HepG2 (cell line): ENCODE measurements around the gene SLC43A1. TPM values are rescaled to one million over a fixed set of nuclear protein-coding genes. Genes with fewer than 3 reads are reported as not detected.

Source experiments
- ATAC-seq: fragments of 200-7000 bp; cut with Tn5 transposase; 3 replicates; pipeline ENCODE4 v1.9.1; 2020; ENCODE audit warnings: mild to moderate bottlenecking, moderate library complexity
- BruUV-seq: library from RNA; stranded (reverse); fragments of 400-500 nt; replicated peaks from 2 replicates; lab custom pipeline; 2021; lab: Mats Ljungman, UMichigan
- CTCF ChIA-PET: fragments of 300-600 bp; formaldehyde crosslinking; extraction: SDS; loops from one replicate; lab custom pipeline; 2021; ENCODE audit warnings: low total read pairs, inconsistent platforms, low intra/inter-chr PET ratio; lab: Yijun Ruan, JAX
- POLR2A ChIA-PET: fragments of 350-600 bp; sonication (Branson Sonifier 250); formaldehyde crosslinking; loops from one replicate; lab custom pipeline; 2020; ENCODE audit warnings: antibody characterized with exemption, inconsistent platforms; lab: Yijun Ruan, JAX
- DNase-seq: peaks from one replicate; pipeline ENCODE4 v3.0.0-alpha.2; 2015; ENCODE audit warnings: low spot score
- FAIRE-seq: peaks from 3 replicates; lab custom pipeline; 2011; peaks lifted over from hg19 to GRCh38; lab: Jason Lieb, UNC
- H2AFZ ChIP-seq: one replicate; pipeline ENCODE4 v1.6.1; 2011; ENCODE audit warnings: low read length, inconsistent platforms
- H3K27ac ChIP-seq: fragments of 300-600 bp; 3 replicates; pipeline ENCODE4 v1.8.0; 2011; ENCODE audit warnings: mixed run types, mild to moderate bottlenecking, mixed read lengths, low read length, inconsistent platforms; ENCODE audit not compliant: insufficient read depth; ENCODE audit errors: extremely low read length
- H3K27me3 ChIP-seq, 2 experiments: fragments of 200-600 bp in 1 of 2; 2 replicates in 1 of 2; 3 replicates in 1 of 2; pipeline versions ENCODE4 v1.6.0 to v1.8.0; 2011; ENCODE audit warnings: low read length in 2 of 2, mild to moderate bottlenecking in 2 of 2, moderate library complexity in 2 of 2, inconsistent platforms in 1 of 2; ENCODE audit not compliant: insufficient read depth in 2 of 2, control insufficient read depth in 1 of 2
- H3K36me3 ChIP-seq, 2 experiments: fragments of 200-600 bp in 1 of 2; replicated peaks in 1 of 2; 2 replicates in 1 of 2; 3 replicates in 1 of 2; pipeline versions ENCODE4 v1.5.1 to v1.8.0; 2011; ENCODE audit warnings: low read length in 2 of 2, inconsistent platforms in 1 of 2; ENCODE audit not compliant: insufficient read depth in 2 of 2, control insufficient read depth in 1 of 2
- H3K4me1 ChIP-seq: 2 replicates; pipeline ENCODE4 v1.5.1; 2012; ENCODE audit warnings: low read length, inconsistent platforms; ENCODE audit not compliant: insufficient read depth
- H3K4me2 ChIP-seq: 2 replicates; pipeline ENCODE4 v1.6.0; 2011; ENCODE audit warnings: low read depth, low read length, inconsistent platforms
- H3K4me3 ChIP-seq, 3 experiments: fragments of 200-600 bp in 1 of 3; sonication (generic), shearing (Covaris generic) in 1 of 3; replicated peaks in 1 of 3; 2 replicates each; pipeline ENCODE4 v1.5.1; 2011 to 2016; ENCODE audit warnings: low read length in 3 of 3, inconsistent platforms in 2 of 3, low read depth in 2 of 3, mild to moderate bottlenecking in 2 of 3, control low read depth in 1 of 3, mixed read lengths in 1 of 3; ENCODE audit not compliant: insufficient read depth in 1 of 3
- H3K79me2 ChIP-seq: one replicate; pipeline ENCODE4 v1.6.1; 2011; ENCODE audit warnings: low read length, inconsistent platforms; ENCODE audit not compliant: insufficient read depth
- H3K9ac ChIP-seq: 2 replicates; pipeline ENCODE4 v1.6.0; 2011; ENCODE audit warnings: mild to moderate bottlenecking, low read depth, low read length, inconsistent platforms; ENCODE audit not compliant: insufficient read depth
- H3K9me3 ChIP-seq: 2 replicates; pipeline ENCODE4 v1.5.1; 2012; ENCODE audit warnings: mild to moderate bottlenecking, low read length
- H4K20me1 ChIP-seq: 2 replicates; pipeline ENCODE4 v1.6.0; 2011; ENCODE audit warnings: inconsistent platforms, mild to moderate bottlenecking, low read length, moderate library complexity; ENCODE audit not compliant: insufficient read depth
- CBX1 ChIP-seq: IDR thresholded peaks from one replicate; pipeline ENCODE4 v1.6.1; 2016; ENCODE audit warnings: antibody characterized with exemption, low read depth
- CHCHD3 ChIP-seq: sonication (generic); formaldehyde crosslinking; IDR thresholded peaks from 2 replicates; pipeline ENCODE4 v1.8.0; 2022; ENCODE audit warnings: mild to moderate bottlenecking, missing genetic modification reagents, moderate library complexity
- FOXO1 ChIP-seq: sonication (generic); formaldehyde crosslinking; IDR thresholded peaks from 2 replicates; pipeline ENCODE4 v1.4.0; 2020; ENCODE audit warnings: missing genetic modification reagents
- KLF6 ChIP-seq: IDR thresholded peaks from 2 replicates; pipeline ENCODE4 v1.8.0; 2016; ENCODE audit warnings: missing biosample characterization, missing genetic modification reagents
- RBM22 ChIP-seq: fragments of 200-400 bp; formaldehyde crosslinking; optimal IDR thresholded peaks from 2 replicates; pipeline ENCODE3; 2017; ENCODE audit warnings: mild to moderate bottlenecking, low read length, moderate library complexity
- SAFB2 ChIP-seq: sonication (generic); formaldehyde crosslinking; IDR thresholded peaks from 2 replicates; pipeline ENCODE4 v1.5.1; 2020; ENCODE audit warnings: missing genetic modification reagents, low read depth, mild to moderate bottlenecking, borderline replicate concordance
- ZNF629 ChIP-seq: sonication (generic); formaldehyde crosslinking; conservative IDR thresholded peaks from 2 replicates; pipeline ENCODE4 v1.5.0; 2020; ENCODE audit warnings: missing genetic modification reagents
- WGBS: methylation state at CpG from one replicate; pipeline ENCODE4 v1.1.6; 2017; ENCODE audit warnings: low lambda C conversion rate; 5-methylcytosine and 5-hydroxymethylcytosine counted together
- in situ Hi-C: cut with HindIII; loops from 2 replicates; pipeline ENCODE4 v1.10.0; 2017; ENCODE audit warnings: low pct_unique_long_range_greater_than_20kb; ENCODE audit not compliant: extremely low pct_ligation_motif_present
- intact Hi-C: fragments of 100-400 bp; cut with micrococcal nuclease; formaldehyde crosslinking; loops from one replicate; pipeline ENCODE4 v1.10.0; 2022; ENCODE audit not compliant: unreplicated experiment
- polyA plus RNA-seq, 8 experiments: library from polyadenylated mRNA; depleted of rRNA in 3 of 8; stranded (reverse) in 7 of 8; unstranded in 1 of 8; fragments of >200 nt; fragmentation: Illumina TruSeq in 4 of 8; extraction: Trizol in 4 of 8; gene quantifications; 2 replicates each; pipeline versions ENCODE4 v1.2.1 to v1.2.3, GENCODE V29; 2011 to 2016; ENCODE audit warnings: low read depth in 4 of 8, missing spikeins in 1 of 8, mixed read lengths in 1 of 8; ENCODE audit not compliant: insufficient read depth in 1 of 8
- total RNA-seq, 5 experiments: library from RNA; depleted of rRNA; stranded (reverse); fragments of >200 nt; fragmentation: Illumina TruSeq; extraction: Trizol; gene quantifications; 2 replicates each; pipeline ENCODE4 v1.2.3, GENCODE V29; 2016; ENCODE audit warnings: low read depth in 1 of 5
- TF ChIP-seq, protein P1 (sequence below): sonication (generic); formaldehyde crosslinking; IDR thresholded peaks from 2 replicates; pipeline ENCODE4 v1.5.1; 2020; ENCODE audit warnings: mild to moderate bottlenecking, missing genetic modification reagents, moderate library complexity
- TF ChIP-seq, protein P2 (sequence below): IDR thresholded peaks from 2 replicates; pipeline ENCODE4 v1.6.1; 2012; ENCODE audit warnings: inconsistent platforms
- TF ChIP-seq, protein P3 (sequence below): sonication (generic); formaldehyde crosslinking; IDR thresholded peaks from 2 replicates; pipeline ENCODE4 v1.5.0; 2020; ENCODE audit warnings: mild to moderate bottlenecking, missing genetic modification reagents, borderline replicate concordance

The SLC43A1 gene
- total and polyA plus RNA-seq, 2 of the 13 experiments (the other 11 are each of a cell fraction or from before 2014, with no cell fraction given) = 72.3 to 87.6 TPM

DNA sequence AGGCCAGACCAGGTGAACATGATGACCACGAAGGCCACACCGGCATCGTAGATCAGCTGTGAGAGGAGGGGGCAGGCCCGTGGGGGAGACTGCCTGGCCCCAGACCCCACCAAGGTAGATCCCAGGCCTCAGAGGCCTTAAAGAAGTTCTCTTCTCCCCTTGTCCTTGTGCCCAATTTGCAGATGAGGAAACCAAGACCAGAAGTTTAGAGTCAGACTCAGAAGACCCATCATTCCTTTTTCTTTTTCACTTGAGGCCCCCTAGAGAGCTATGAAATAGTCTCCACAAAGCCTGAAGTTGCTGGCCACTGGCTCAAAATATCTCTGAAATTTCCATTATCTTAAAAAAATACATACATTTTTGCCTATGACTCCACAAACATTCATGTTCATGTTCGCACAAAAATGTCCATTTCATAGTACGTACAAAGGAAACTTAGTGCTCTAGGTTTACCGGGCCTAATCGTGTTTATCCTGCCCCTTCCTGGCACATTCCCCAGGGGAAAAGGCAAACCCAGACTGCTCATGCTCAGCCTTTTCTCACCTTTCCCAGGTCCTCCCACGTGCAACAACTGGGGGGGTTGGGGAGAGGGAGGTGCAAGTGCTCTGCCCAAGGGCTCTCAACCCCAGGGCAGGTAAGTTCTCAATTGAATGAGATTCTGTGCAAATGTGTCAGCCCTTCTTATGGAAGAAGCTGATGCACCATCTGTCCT lies 19.2 kb downstream of the SLC43A1 start:
- Histone ChIP-seq H3K9me3 (no peaks in the 10 kb centered on the region), H3K4me3 (no peak overlapping the region), H3K9ac (no peak overlapping the region), H2AFZ (no peak overlapping the region), H3K4me1 (peaks cover 79% of the 10 kb centered on the region)
- BruUV-seq = TSS peak; percentile 22
- WGBS = 80% methylated on average over 9 of the region's 9 CpGs
- intact Hi-C loops (no loop called here), in situ Hi-C loops (no loop called here)
- FAIRE-seq (no peak), ATAC-seq (no peak), DNase-seq (no peak)
- CTCF ChIA-PET = no interaction called here
- TF ChIP-seq ZNF629 (CRISPR knock-in tag) = peak; percentile 59; the same call in 1 of the 2 replicates
- peak; percentile 46 for TF ChIP-seq RBM22
- no peak for TF ChIP-seq FOXO1 (CRISPR knock-in tag)
- peak; percentile 0; the same call in 1 of the 2 replicates for TF ChIP-seq KLF6 (CRISPR knock-in tag)
- 0 out of 2 replicates have a peak, but pooled peaks have one; percentile 50 for TF ChIP-seq SAFB2 (CRISPR knock-in tag)
- TF ChIP-seq, protein P1, sequence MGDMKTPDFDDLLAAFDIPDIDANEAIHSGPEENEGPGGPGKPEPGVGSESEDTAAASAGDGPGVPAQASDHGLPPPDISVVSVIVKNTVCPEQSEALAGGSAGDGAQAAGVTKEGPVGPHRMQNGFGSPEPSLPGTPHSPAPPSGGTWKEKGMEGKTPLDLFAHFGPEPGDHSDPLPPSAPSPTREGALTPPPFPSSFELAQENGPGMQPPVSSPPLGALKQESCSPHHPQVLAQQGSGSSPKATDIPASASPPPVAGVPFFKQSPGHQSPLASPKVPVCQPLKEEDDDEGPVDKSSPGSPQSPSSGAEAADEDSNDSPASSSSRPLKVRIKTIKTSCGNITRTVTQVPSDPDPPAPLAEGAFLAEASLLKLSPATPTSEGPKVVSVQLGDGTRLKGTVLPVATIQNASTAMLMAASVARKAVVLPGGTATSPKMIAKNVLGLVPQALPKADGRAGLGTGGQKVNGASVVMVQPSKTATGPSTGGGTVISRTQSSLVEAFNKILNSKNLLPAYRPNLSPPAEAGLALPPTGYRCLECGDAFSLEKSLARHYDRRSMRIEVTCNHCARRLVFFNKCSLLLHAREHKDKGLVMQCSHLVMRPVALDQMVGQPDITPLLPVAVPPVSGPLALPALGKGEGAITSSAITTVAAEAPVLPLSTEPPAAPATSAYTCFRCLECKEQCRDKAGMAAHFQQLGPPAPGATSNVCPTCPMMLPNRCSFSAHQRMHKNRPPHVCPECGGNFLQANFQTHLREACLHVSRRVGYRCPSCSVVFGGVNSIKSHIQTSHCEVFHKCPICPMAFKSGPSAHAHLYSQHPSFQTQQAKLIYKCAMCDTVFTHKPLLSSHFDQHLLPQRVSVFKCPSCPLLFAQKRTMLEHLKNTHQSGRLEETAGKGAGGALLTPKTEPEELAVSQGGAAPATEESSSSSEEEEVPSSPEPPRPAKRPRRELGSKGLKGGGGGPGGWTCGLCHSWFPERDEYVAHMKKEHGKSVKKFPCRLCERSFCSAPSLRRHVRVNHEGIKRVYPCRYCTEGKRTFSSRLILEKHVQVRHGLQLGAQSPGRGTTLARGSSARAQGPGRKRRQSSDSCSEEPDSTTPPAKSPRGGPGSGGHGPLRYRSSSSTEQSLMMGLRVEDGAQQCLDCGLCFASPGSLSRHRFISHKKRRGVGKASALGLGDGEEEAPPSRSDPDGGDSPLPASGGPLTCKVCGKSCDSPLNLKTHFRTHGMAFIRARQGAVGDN (CRISPR knock-in tag) = peak; percentile 11; the same call in 1 of the 2 replicates
- TF ChIP-seq, protein P2, sequence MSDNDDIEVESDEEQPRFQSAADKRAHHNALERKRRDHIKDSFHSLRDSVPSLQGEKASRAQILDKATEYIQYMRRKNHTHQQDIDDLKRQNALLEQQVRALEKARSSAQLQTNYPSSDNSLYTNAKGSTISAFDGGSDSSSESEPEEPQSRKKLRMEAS = 0 out of 2 replicates have a peak, but pooled peaks have one; percentile 23
- TF ChIP-seq CBX1 = no peak
- TF ChIP-seq, protein P3, sequence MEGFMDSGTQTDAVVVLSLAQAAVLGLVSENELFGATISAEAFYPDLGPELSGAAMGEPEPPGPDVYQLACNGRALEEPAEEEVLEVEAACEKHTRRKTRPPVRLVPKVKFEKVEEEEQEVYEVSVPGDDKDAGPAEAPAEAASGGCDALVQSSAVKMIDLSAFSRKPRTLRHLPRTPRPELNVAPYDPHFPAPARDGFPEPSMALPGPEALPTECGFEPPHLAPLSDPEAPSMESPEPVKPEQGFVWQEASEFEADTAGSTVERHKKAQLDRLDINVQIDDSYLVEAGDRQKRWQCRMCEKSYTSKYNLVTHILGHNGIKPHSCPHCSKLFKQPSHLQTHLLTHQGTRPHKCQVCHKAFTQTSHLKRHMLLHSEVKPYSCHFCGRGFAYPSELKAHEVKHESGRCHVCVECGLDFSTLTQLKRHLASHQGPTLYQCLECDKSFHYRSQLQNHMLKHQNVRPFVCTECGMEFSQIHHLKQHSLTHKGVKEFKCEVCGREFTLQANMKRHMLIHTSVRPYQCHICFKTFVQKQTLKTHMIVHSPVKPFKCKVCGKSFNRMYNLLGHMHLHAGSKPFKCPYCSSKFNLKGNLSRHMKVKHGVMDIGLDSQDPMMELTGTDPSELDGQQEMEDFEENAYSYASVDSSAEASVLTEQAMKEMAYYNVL = no peak
- TF ChIP-seq CHCHD3 (CRISPR knock-in tag) = 0 out of 2 replicates have a peak, but pooled peaks have one; percentile 16
- TF ChIP-seq, all 625 proteins: peak for 7
- peak overlapping the region; percentile 97 for H3K27ac ChIP-seq
- POLR2A ChIA-PET = interaction anchor here (1.8 to 3.1 kb wide), 6 partner anchors 10 to 34 kb away, joined by 10 to 104 read pairs (median 14); partner anchors contain the start of genes SLC43A1 and TIMM10
- H3K36me3 ChIP-seq = peaks cover 27 to 57% of the 10 kb centered on the region in 2 experiments
- H3K27me3 ChIP-seq = no peaks in the 10 kb centered on the region
- no peaks in the 10 kb centered on the region; the same call in 1 of the 2 replicates for H4K20me1 ChIP-seq
- H3K4me2 ChIP-seq = peak overlapping the region; percentile 72; the same call in 1 of the 2 replicates
- peaks cover 12% of the 10 kb centered on the region for H3K79me2 ChIP-seq
